KMS-11 (cell line): ENCODE results near the gene SRSF5.

Source experiments
- H2AFZ ChIP-seq: fragments of 200-600 bp; sonication (generic); 2 replicates; pipeline ENCODE4 v1.6.1; 2016; ENCODE audit warnings: antibody characterized with exemption, mixed run types, low read depth
- H3K27ac ChIP-seq: fragments of 200-600 bp; sonication (generic); 2 replicates; pipeline ENCODE4 v1.6.1; 2016; ENCODE audit warnings: mild to moderate bottlenecking, mixed run types
- H3K27me3 ChIP-seq: fragments of 200-600 bp; sonication (generic); 2 replicates; pipeline ENCODE4 v1.6.1; 2017; ENCODE audit warnings: mild to moderate bottlenecking, low read depth, mixed run types, moderate library complexity; ENCODE audit not compliant: insufficient read depth
- H3K36me3 ChIP-seq: fragments of 200-600 bp; sonication (generic); 2 replicates; pipeline ENCODE4 v1.6.1; 2017; ENCODE audit warnings: mild to moderate bottlenecking, mixed run types; ENCODE audit not compliant: insufficient read depth
- H3K4me1 ChIP-seq: fragments of 200-600 bp; sonication (generic); 2 replicates; pipeline ENCODE4 v1.6.1; 2016; ENCODE audit warnings: mild to moderate bottlenecking, low read depth, mixed run types; ENCODE audit not compliant: poor library complexity, severe bottlenecking
- H3K4me2 ChIP-seq: fragments of 200-600 bp; sonication (generic); 2 replicates; pipeline ENCODE4 v1.7.0; 2016; ENCODE audit warnings: mild to moderate bottlenecking, mixed run types
- H3K4me3 ChIP-seq: fragments of 200-600 bp; sonication (generic); IDR thresholded peaks from 2 replicates; pipeline ENCODE4 v1.6.1; 2017; ENCODE audit warnings: low read depth, low read length, mixed read lengths; ENCODE audit not compliant: insufficient read depth
- H3K79me2 ChIP-seq: fragments of 200-600 bp; sonication (generic); 2 replicates; pipeline ENCODE4 v1.6.1; 2016; ENCODE audit warnings: low read depth, mixed run types; ENCODE audit not compliant: insufficient read depth
- H3K9ac ChIP-seq: fragments of 200-600 bp; sonication (generic); 2 replicates; pipeline ENCODE4 v1.6.1; 2016; ENCODE audit warnings: mild to moderate bottlenecking, mixed run types
- H4K20me1 ChIP-seq: fragments of 200-600 bp; sonication (generic); 2 replicates; pipeline ENCODE4 v1.6.1; 2016; ENCODE audit warnings: mild to moderate bottlenecking, mixed run types; ENCODE audit not compliant: insufficient read depth
- TF ChIP-seq, protein P1 (sequence below): fragments of 200-600 bp; sonication (generic); conservative IDR thresholded peaks from 2 replicates; pipeline ENCODE4 v1.6.1; 2017; ENCODE audit warnings: low read depth, mild to moderate bottlenecking, antibody characterized with exemption, low read length, moderate library complexity, mixed read lengths

The SRSF5 gene

DNA sequence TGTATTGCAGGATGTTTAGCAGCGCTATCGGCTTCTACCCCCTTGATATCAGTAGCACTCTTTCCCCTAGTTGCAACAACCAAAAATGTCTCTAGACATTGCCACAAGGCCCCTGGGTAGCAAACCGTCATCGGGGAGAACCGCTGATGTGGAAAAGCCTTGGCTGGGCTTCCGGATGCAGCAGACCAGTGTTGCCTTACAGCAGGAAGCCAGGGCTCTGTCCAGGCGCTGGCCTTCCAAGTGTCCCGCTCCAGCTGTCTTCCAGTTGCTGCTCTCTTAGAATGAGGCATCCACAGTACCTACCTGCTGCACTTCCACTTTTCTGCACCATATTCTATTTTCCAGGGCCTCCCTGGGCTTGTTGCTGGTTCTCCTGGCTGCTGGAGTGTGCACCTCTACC lies 52.7 kb downstream of the SRSF5 start:
- no peak overlapping the region for H3K4me3 ChIP-seq
- TF ChIP-seq, protein P1, sequence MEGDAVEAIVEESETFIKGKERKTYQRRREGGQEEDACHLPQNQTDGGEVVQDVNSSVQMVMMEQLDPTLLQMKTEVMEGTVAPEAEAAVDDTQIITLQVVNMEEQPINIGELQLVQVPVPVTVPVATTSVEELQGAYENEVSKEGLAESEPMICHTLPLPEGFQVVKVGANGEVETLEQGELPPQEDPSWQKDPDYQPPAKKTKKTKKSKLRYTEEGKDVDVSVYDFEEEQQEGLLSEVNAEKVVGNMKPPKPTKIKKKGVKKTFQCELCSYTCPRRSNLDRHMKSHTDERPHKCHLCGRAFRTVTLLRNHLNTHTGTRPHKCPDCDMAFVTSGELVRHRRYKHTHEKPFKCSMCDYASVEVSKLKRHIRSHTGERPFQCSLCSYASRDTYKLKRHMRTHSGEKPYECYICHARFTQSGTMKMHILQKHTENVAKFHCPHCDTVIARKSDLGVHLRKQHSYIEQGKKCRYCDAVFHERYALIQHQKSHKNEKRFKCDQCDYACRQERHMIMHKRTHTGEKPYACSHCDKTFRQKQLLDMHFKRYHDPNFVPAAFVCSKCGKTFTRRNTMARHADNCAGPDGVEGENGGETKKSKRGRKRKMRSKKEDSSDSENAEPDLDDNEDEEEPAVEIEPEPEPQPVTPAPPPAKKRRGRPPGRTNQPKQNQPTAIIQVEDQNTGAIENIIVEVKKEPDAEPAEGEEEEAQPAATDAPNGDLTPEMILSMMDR, result no peak
- no peak overlapping the region for H3K4me2 ChIP-seq
- H3K79me2 ChIP-seq, result no peaks in the 10 kb centered on the region
- no peak overlapping the region for H2AFZ ChIP-seq
- no peak overlapping the region for H3K27ac ChIP-seq
- H3K9ac ChIP-seq, result no peak overlapping the region
- peaks cover 4% of the 10 kb centered on the region for H3K4me1 ChIP-seq
- no peaks in the 10 kb centered on the region for H3K27me3 ChIP-seq
- no peaks in the 10 kb centered on the region for H4K20me1 ChIP-seq
- no peaks in the 10 kb centered on the region for H3K36me3 ChIP-seq

DNA sequence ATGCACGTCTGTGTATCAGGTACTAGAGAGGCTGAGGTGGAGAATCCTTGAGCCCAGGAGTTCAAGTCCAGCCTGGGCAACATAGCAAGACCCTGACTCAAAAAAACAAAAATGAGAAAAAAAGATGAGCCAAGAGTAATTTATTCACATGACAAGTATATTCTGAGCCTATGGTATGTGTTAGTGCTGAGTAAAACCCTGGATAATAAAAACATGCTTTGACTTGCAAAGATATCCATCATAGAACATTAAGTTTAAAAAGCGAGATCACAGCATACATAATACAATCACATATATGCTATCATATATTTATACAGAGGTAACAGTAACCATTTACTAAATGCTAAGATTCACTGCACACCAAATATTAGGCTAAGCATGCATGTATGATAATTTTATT lies 54.0 kb downstream of the SRSF5 start:
- no peak overlapping the region for H3K4me3 ChIP-seq
- H3K27ac ChIP-seq, result no peak overlapping the region
- H4K20me1 ChIP-seq, result no peaks in the 10 kb centered on the region
- no peaks in the 10 kb centered on the region for H3K27me3 ChIP-seq
- H3K36me3 ChIP-seq, result no peaks in the 10 kb centered on the region
- TF ChIP-seq, protein P1, result no peak
- no peak overlapping the region for H3K4me2 ChIP-seq
- no peaks in the 10 kb centered on the region for H3K79me2 ChIP-seq
- no peak overlapping the region for H2AFZ ChIP-seq
- peaks cover 4% of the 10 kb centered on the region for H3K4me1 ChIP-seq
- H3K9ac ChIP-seq, result no peak overlapping the region
